Activated CD8-positive, alpha-beta memory T cell treated with anti-CD3 and anti-CD28 coated beads, Interleukin-2, amount 50 U/mL, for 1 hour (primary cell): ENCODE measurements around the gene NAPA.
"Not testable (repeated sequence)": the region's sequence is repeated elsewhere in the genome, so short reads cannot be mapped to it uniquely, and the experiment has no call there.

Source experiments
- DNase-seq: peaks from one replicate; pipeline ENCODE4 v3.0.0-alpha.2; 2020; ENCODE audit errors: extremely low read depth

NAPA gene

GRCh38 chr19:47486220-47486619 is 28.6 kb downstream of the NAPA start:
- DNase-seq: not testable (repeated sequence)

- DNase-seq: no peak
These were observed 29.7 kb downstream of the NAPA start for GRCh38 chr19:47485210-47485609.

- peak; percentile 63 for DNase-seq
These were observed 30.8 kb downstream of the NAPA start, which contains the start of gene KPTN for GRCh38 chr19:47483800-47484690. Gene KPTN (minus strand): TSS chr19:47484219. CDS start chr19:47484160, 59 bp downstream.

GRCh38 chr19:47483200-47483599 is 31.7 kb downstream of the NAPA start:
- DNase-seq: no peak

- no peak for DNase-seq
These were observed 33.3 kb downstream of the NAPA start for GRCh38 chr19:47481460-47482052.

GRCh38 chr19:47480658-47481057 is 34.2 kb downstream of the NAPA start:
- DNase-seq: no peak

- DNase-seq: no peak
These were observed 35.0 kb downstream of the NAPA start for GRCh38 chr19:47479701-47480503.

- DNase-seq: no peak
These were observed 38.4 kb downstream of the NAPA start for GRCh38 chr19:47476438-47476972.

- no peak for DNase-seq
These were observed 39.4 kb downstream of the NAPA start for GRCh38 chr19:47475465-47475864.

GRCh38 chr19:47473336-47473735 is 41.5 kb downstream of the NAPA start:
- DNase-seq: no peak

- no peak for DNase-seq
These were observed 43.0 kb downstream of the NAPA start, which contains the start of gene SLC8A2 for GRCh38 chr19:47471733-47472457. Gene SLC8A2 (minus strand): TSS chr19:47471893. CDS start chr19:47466403, 5,490 bp downstream.

- no peak for DNase-seq
These were observed 43.5 kb downstream of the NAPA start for GRCh38 chr19:47471381-47471732.

GRCh38 chr19:47470447-47471195 is 44.2 kb downstream of the NAPA start:
- no peak for DNase-seq

GRCh38 chr19:47469719-47470118 is 45.1 kb downstream of the NAPA start:
- no peak for DNase-seq

- no peak for DNase-seq
These were observed 45.5 kb downstream of the NAPA start for GRCh38 chr19:47469363-47469700.

- no peak for DNase-seq
These were observed 46.9 kb downstream of the NAPA start for GRCh38 chr19:47467914-47468313.

GRCh38 chr19:47465957-47466356 is 48.9 kb downstream of the NAPA start:
- DNase-seq: no peak

- no peak for DNase-seq
These were observed 50.0 kb downstream of the NAPA start for GRCh38 chr19:47464675-47465419.

GRCh38 chr19:47461876-47462275 is 53.0 kb downstream of the NAPA start:
- DNase-seq: no peak

GRCh38 chr19:47459477-47459876 is 55.4 kb downstream of the NAPA start:
- no peak for DNase-seq
